A549 (cell line): ENCODE data around the gene CHML. TPM values are rescaled to one million over a fixed set of nuclear protein-coding genes. Genes with fewer than 3 reads are reported as not detected.

Experiments
- ATAC-seq, 2 experiments: fragments of 200-7000 bp in 1 of 2; fragments of >200 bp in 1 of 2; cut with Nextera tagmentation in 1 of 2; cut with Tn5 transposase in 1 of 2; 3 replicates each; pipeline versions ENCODE4 v1.8.0 to v1.9.1; 2018 to 2020; ENCODE audit warnings: mild to moderate bottlenecking in 1 of 2, moderate library complexity in 1 of 2
- CTCF ChIA-PET: fragments of 300-600 bp; sonication (Branson Sonifier 250); formaldehyde crosslinking; extraction: SDS; loops from one replicate; lab custom pipeline; 2021; ENCODE audit warnings: antibody characterized with exemption, inconsistent platforms; lab: Yijun Ruan, JAX
- POLR2A ChIA-PET: fragments of 350-600 bp; formaldehyde crosslinking; extraction: SDS; loops from one replicate; lab custom pipeline; 2021; ENCODE audit warnings: antibody characterized with exemption, inconsistent platforms; lab: Yijun Ruan, JAX
- DNase-seq, 2 experiments: peaks; one replicate each; pipeline versions ENCODE4 v3.0.0 to v3.0.0-alpha.2; 2011 to 2016; ENCODE audit warnings: low read depth in 1 of 2, low spot score in 1 of 2
- FAIRE-seq: peaks from 2 replicates; lab custom pipeline; 2011; peaks lifted over from hg19 to GRCh38; lab: Jason Lieb, UNC
- H3K27ac ChIP-seq, 2 experiments: fragments of >200 bp; sonication (Bioruptor Twin); formaldehyde crosslinking; 3 replicates each; pipeline ENCODE4 v1.5.1; 2016 to 2017
- H3K4me1 ChIP-seq: fragments of >200 bp; sonication (Bioruptor Twin); formaldehyde crosslinking; 3 replicates; pipeline ENCODE4 v1.6.1; 2016
- H3K4me2 ChIP-seq: fragments of >200 bp; sonication (Bioruptor Twin); formaldehyde crosslinking; 3 replicates; pipeline ENCODE4 v1.6.1; 2016
- H3K4me3 ChIP-seq: fragments of >200 bp; sonication (Bioruptor Twin); formaldehyde crosslinking; 3 replicates; pipeline ENCODE4 v1.5.1; 2016
- H3K9me3 ChIP-seq: fragments of >200 bp; sonication (Bioruptor Twin); formaldehyde crosslinking; 3 replicates; pipeline ENCODE4 v1.6.1; 2016
- BHLHE40 ChIP-seq: IDR thresholded peaks from 2 replicates; pipeline ENCODE4 v1.6.1; 2012; ENCODE audit warnings: low read depth, low read length, inconsistent platforms
- CBX2 ChIP-seq: fragments of 200-600 bp; sonication (generic); IDR thresholded peaks from 2 replicates; pipeline ENCODE4 v1.6.1; 2016; ENCODE audit warnings: low read depth, mild to moderate bottlenecking, borderline replicate concordance
- CBX8 ChIP-seq: fragments of 200-600 bp; sonication (generic); IDR thresholded peaks from 2 replicates; pipeline ENCODE4 v1.6.1; 2016
- EHMT2 ChIP-seq: fragments of 200-600 bp; sonication (generic); IDR thresholded peaks from 2 replicates; pipeline ENCODE4 v1.6.1; 2016; ENCODE audit warnings: antibody characterized with exemption, low read depth, mild to moderate bottlenecking, moderate library complexity
- ESRRA ChIP-seq: fragments of 150-350 bp; IDR thresholded peaks from 2 replicates; pipeline ENCODE4 v1.6.1; 2014; ENCODE audit warnings: mild to moderate bottlenecking, low read length, borderline replicate concordance
- FOSB ChIP-seq: fragments of 250-450 bp; sonication (Bioruptor Pico); IDR thresholded peaks from 2 replicates; pipeline ENCODE4 v1.5.0; 2020; ENCODE audit warnings: mild to moderate bottlenecking, moderate library complexity
- FOSL2 ChIP-seq, 2 experiments: fragments of 450-650 bp in 1 of 2; fragments of >200 bp in 1 of 2; sonication (Bioruptor Twin) in 1 of 2; formaldehyde crosslinking; IDR thresholded peaks; 2 replicates each; pipeline versions ENCODE4 v1.5.0 to v1.6.1; 2016 to 2020; ENCODE audit warnings: mild to moderate bottlenecking in 1 of 2, moderate library complexity in 1 of 2
- FOXS1 ChIP-seq: fragments of 250-450 bp; sonication (Bioruptor Pico); IDR thresholded peaks from 2 replicates; pipeline ENCODE4 v1.5.0; 2020; ENCODE audit warnings: mild to moderate bottlenecking, moderate library complexity
- HDAC2 ChIP-seq: fragments of 200-600 bp; sonication (generic); IDR thresholded peaks from 2 replicates; pipeline ENCODE4 v1.6.1; 2016
- HOXB13 ChIP-seq: fragments of 250-450 bp; sonication (Bioruptor Pico); IDR thresholded peaks from 2 replicates; pipeline ENCODE4 v1.5.0; 2020; ENCODE audit warnings: low read depth, mild to moderate bottlenecking, moderate library complexity
- JUNB ChIP-seq: fragments of >200 bp; sonication (Bioruptor Twin); formaldehyde crosslinking; IDR thresholded peaks from 2 replicates; pipeline ENCODE4 v1.6.1; 2016
- KDM1A ChIP-seq: fragments of 200-600 bp; sonication (generic); IDR thresholded peaks from 2 replicates; pipeline ENCODE4 v1.6.1; 2016; ENCODE audit warnings: low read depth, mild to moderate bottlenecking
- MAZ ChIP-seq: fragments of 150-350 bp; IDR thresholded peaks from 2 replicates; pipeline ENCODE4 v1.6.1; 2014; ENCODE audit warnings: antibody characterized with exemption, low read depth, low read length, borderline replicate concordance
- MYC ChIP-seq: IDR thresholded peaks from 2 replicates; pipeline ENCODE4 v1.6.1; 2012; ENCODE audit warnings: mild to moderate bottlenecking, inconsistent platforms, low read length, improper control_type of control experiment, borderline replicate concordance
- NFE2L2 ChIP-seq: fragments of 150-350 bp; conservative IDR thresholded peaks from 2 replicates; pipeline ENCODE4 v1.6.1; 2014; ENCODE audit warnings: low read length
- NPAS2 ChIP-seq: fragments of 250-450 bp; sonication (Bioruptor Pico); IDR thresholded peaks from 2 replicates; pipeline ENCODE4 v1.8.0; 2022; ENCODE audit warnings: mild to moderate bottlenecking, moderate library complexity, borderline replicate concordance
- PHF8 ChIP-seq: fragments of 200-600 bp; sonication (generic); IDR thresholded peaks from 2 replicates; pipeline ENCODE4 v1.6.1; 2016; ENCODE audit warnings: low read depth, mild to moderate bottlenecking, antibody characterized with exemption, moderate library complexity, borderline replicate concordance
- POLR2A ChIP-seq: IDR thresholded peaks from 2 replicates; pipeline ENCODE4 v1.6.1; 2012; ENCODE audit warnings: mild to moderate bottlenecking, low read length
- RAD21 ChIP-seq, 2 experiments: fragments of >200 bp in 1 of 2; sonication (Bioruptor Twin) in 1 of 2; formaldehyde crosslinking in 1 of 2; IDR thresholded peaks in 1 of 2; conservative IDR thresholded peaks in 1 of 2; 2 replicates in 1 of 2; 3 replicates in 1 of 2; pipeline ENCODE4 v1.6.1; 2012 to 2018; ENCODE audit warnings: inconsistent platforms in 1 of 2
- RNF2 ChIP-seq: fragments of 200-600 bp; sonication (generic); IDR thresholded peaks from 2 replicates; pipeline ENCODE4 v1.6.1; 2016; ENCODE audit warnings: low read depth, mild to moderate bottlenecking, antibody characterized with exemption, moderate library complexity, borderline replicate concordance
- SREBF2 ChIP-seq: fragments of 450-650 bp; IDR thresholded peaks from 2 replicates; pipeline ENCODE4 v1.6.1; 2014; ENCODE audit warnings: mild to moderate bottlenecking, moderate library complexity
- ZC3H11A ChIP-seq: fragments of 450-650 bp; IDR thresholded peaks from 2 replicates; pipeline ENCODE4 v1.6.1; 2014; ENCODE audit warnings: antibody characterized with exemption, mild to moderate bottlenecking
- ZNF302 ChIP-seq: fragments of 250-450 bp; sonication (Bioruptor Pico); IDR thresholded peaks from 2 replicates; pipeline ENCODE4 v1.9.0; 2021; ENCODE audit warnings: inconsistent platforms, mild to moderate bottlenecking, moderate library complexity
- WGBS: methylation state at CpG from one replicate; pipeline ENCODE4 v1.1.6; 2017; ENCODE audit errors: missing lambda C conversion rate; 5-methylcytosine and 5-hydroxymethylcytosine counted together
- polyA plus RNA-seq, 4 experiments: library from polyadenylated mRNA; depleted of rRNA in 3 of 4; stranded (reverse); fragments of >200 nt; fragmentation: RNase III in 1 of 4; extraction: RNeasy Plus Mini Kit Qiagen cat#74134 plus additional on column Dnase treatment in 1 of 4; gene quantifications; 2 replicates in 3 of 4; 3 replicates in 1 of 4; pipeline ENCODE4 v1.2.3, GENCODE V29; 2011 to 2017
- TF ChIP-seq, protein P1 (sequence below): IDR thresholded peaks from 2 replicates; pipeline ENCODE4 v1.6.1; 2012; ENCODE audit warnings: low read depth, borderline replicate concordance
- TF ChIP-seq, protein P2 (sequence below): fragments of >200 bp; sonication (Bioruptor Twin); formaldehyde crosslinking; IDR thresholded peaks from 3 replicates; pipeline ENCODE4 v1.6.1; 2016
- TF ChIP-seq, protein P3 (sequence below): fragments of >200 bp; sonication (Bioruptor Twin); formaldehyde crosslinking; IDR thresholded peaks from 3 replicates; pipeline ENCODE4 v1.5.1; 2016

The CHML gene
- polyA plus RNA-seq, 2 of the 4 experiments (the other 2 are of a cell fraction), result 8.8 to 15.2 TPM

DNA sequence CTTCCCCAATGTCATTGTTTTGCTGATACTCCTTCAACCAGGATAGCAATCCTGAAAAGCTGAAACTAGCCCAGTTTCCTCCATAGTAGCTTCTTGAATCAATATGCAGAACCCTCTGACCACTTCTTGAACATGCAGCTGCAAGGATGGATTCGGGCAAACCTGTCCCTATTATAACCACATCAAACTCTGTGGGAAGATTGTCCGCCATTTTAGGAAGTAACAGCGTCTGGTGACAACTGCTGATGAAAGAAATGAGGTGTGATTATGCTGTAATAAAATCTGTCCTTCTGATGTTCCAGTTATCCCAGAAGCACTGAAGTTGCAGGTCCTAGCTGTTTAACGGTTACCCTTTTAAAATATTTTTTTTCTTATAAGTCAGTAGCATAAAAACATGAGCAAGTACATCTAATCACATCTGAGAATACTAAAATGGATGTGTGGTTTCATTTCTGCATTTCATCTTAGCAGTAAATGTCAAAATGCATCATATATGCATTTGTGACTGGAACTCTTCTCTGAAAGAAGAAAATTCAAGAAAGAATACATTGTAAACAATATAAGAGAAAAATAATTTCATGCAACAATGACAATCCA is 4.5 kb downstream of the CHML start:
- Histone ChIP-seq H3K9me3 (no peaks in the 10 kb centered on the region), H3K4me2 (no peak overlapping the region; the same call in 2 of the 3 replicates), H3K27ac (no peak overlapping the region), H3K4me3 (no peak overlapping the region), H3K4me1 (peaks cover 39% of the 10 kb centered on the region)
- TF ChIP-seq ZNF302 (CRISPR knock-in tag) (no peak), HOXB13 (CRISPR knock-in tag) (no peak), ZC3H11A (no peak), CBX8 (no peak), EHMT2 (no peak), NPAS2 (CRISPR knock-in tag) (no peak), CBX2 (no peak), PHF8 (no peak), POLR2A (no peak), JUNB (no peak), BHLHE40 (no peak), MAZ (no peak), HDAC2 (no peak), FOSB (CRISPR knock-in tag) (no peak), SREBF2 (no peak), MYC (no peak), NFE2L2 (no peak), FOXS1 (CRISPR knock-in tag) (no peak), FOSL2 (IDR thresholded peaks at IDR 0.05) (no peak), FOSL2 (CRISPR knock-in tag; IDR thresholded peaks at IDR 0.05) (no peak)
- TF ChIP-seq, protein P1, sequence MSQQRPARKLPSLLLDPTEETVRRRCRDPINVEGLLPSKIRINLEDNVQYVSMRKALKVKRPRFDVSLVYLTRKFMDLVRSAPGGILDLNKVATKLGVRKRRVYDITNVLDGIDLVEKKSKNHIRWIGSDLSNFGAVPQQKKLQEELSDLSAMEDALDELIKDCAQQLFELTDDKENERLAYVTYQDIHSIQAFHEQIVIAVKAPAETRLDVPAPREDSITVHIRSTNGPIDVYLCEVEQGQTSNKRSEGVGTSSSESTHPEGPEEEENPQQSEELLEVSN, result no peak
- no peak for ATAC-seq
- WGBS, result 89% methylated on average over 4 of the region's 4 CpGs
- FAIRE-seq, result no peak
- DNase-seq, result no peak
- POLR2A ChIA-PET, result no interaction called here
- CTCF ChIA-PET, result interaction anchor here (0.7 to 4.2 kb wide), 2 partner anchors 8 to 25 kb away, joined by 3 to 24 read pairs; no protein-coding TSS in a partner anchor

DNA sequence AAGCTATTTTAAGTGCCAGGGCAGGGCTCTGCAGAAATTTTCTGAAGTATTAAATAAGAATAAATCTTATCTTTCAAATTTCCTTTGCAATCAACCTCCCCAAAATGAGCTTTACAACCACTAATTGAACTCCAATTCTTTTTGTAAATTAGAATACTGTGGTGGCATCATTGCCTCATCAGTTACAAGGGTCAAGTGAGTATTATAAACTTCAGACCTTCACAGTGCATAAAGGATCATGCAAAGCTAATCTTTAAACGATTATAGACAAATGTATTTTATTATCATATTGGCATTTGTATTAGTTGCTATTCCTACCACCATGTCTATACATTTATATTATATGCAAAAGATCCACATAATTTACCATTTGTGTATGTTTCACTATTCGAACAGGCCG is 7.2 kb downstream of the CHML start:
- Histone ChIP-seq H3K4me2 (no peak overlapping the region), H3K27ac (no peak overlapping the region), H3K4me1 (peaks cover 49% of the 10 kb centered on the region; the same call in 2 of the 3 replicates), H3K4me3 (no peak overlapping the region), H3K9me3 (no peaks in the 10 kb centered on the region)
- TF ChIP-seq, protein P2, sequence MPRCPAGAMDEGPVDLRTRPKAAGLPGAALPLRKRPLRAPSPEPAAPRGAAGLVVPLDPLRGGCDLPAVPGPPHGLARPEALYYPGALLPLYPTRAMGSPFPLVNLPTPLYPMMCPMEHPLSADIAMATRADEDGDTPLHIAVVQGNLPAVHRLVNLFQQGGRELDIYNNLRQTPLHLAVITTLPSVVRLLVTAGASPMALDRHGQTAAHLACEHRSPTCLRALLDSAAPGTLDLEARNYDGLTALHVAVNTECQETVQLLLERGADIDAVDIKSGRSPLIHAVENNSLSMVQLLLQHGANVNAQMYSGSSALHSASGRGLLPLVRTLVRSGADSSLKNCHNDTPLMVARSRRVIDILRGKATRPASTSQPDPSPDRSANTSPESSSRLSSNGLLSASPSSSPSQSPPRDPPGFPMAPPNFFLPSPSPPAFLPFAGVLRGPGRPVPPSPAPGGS, result no peak
- TF ChIP-seq, protein P3, sequence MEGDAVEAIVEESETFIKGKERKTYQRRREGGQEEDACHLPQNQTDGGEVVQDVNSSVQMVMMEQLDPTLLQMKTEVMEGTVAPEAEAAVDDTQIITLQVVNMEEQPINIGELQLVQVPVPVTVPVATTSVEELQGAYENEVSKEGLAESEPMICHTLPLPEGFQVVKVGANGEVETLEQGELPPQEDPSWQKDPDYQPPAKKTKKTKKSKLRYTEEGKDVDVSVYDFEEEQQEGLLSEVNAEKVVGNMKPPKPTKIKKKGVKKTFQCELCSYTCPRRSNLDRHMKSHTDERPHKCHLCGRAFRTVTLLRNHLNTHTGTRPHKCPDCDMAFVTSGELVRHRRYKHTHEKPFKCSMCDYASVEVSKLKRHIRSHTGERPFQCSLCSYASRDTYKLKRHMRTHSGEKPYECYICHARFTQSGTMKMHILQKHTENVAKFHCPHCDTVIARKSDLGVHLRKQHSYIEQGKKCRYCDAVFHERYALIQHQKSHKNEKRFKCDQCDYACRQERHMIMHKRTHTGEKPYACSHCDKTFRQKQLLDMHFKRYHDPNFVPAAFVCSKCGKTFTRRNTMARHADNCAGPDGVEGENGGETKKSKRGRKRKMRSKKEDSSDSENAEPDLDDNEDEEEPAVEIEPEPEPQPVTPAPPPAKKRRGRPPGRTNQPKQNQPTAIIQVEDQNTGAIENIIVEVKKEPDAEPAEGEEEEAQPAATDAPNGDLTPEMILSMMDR, result no peak
- no peak for TF ChIP-seq ESRRA
- no peak for TF ChIP-seq RAD21 (conservative IDR thresholded peaks at IDR 0.05 in 1 of 2, IDR thresholded peaks at IDR 0.05 in 1 of 2)
- TF ChIP-seq RNF2, result no peak
- no peak for TF ChIP-seq KDM1A
- TF ChIP-seq ZC3H11A, result no peak
- no peak for FAIRE-seq
- DNase-seq, result no peak
- CTCF ChIA-PET, result interaction anchor here (0.9 to 2.0 kb wide), 5 partner anchors 22 to 365 kb away, joined by 3 to 14 read pairs (median 3); partner anchors contain the start of gene MAP1LC3C
- no peak for ATAC-seq
- POLR2A ChIA-PET, result no interaction called here
- WGBS, result 83% methylated on average over 3 of the region's 3 CpGs
